Ishikawa (cell line): ENCODE measurements around the gene PRDM16.

Experiments used
- CEBPB ChIP-seq: IDR thresholded peaks from 2 replicates; pipeline ENCODE4 v1.6.1; 2012
- EGR1 ChIP-seq: IDR thresholded peaks from 2 replicates; pipeline ENCODE4 v1.6.1; 2012
- MAX ChIP-seq: IDR thresholded peaks from 2 replicates; pipeline ENCODE4 v1.6.1; 2012
- REST ChIP-seq: IDR thresholded peaks from 2 replicates; pipeline ENCODE4 v1.6.1; 2012; ENCODE audit warnings: low read depth, mild to moderate bottlenecking
- TAF1 ChIP-seq: IDR thresholded peaks from 2 replicates; pipeline ENCODE4 v1.6.1; 2012; ENCODE audit warnings: low read depth, mild to moderate bottlenecking

GRCh38 chr1:3151456-3151855 lies 82.5 kb downstream of the PRDM16 start:
- TF ChIP-seq TAF1, result no peak
- no peak for TF ChIP-seq CEBPB
- TF ChIP-seq MAX, result no peak
- no peak for TF ChIP-seq EGR1
- TF ChIP-seq REST, result no peak
